NCI-H2196 treated with DMSO at 0.1 percent for 48 hours (cell line): ENCODE results near the gene PNCK.
A peak's percentile ranks its signal among the peaks of the same experiment; 100 is the strongest.
"Not testable (repeated sequence)": the region's sequence is repeated elsewhere in the genome, so short reads cannot be mapped to it uniquely, and the experiment has no call there.

Experiments used
- DNase-seq: peaks from one replicate; lab custom pipeline; 2025; ENCODE audit not compliant: unreplicated experiment; lab: John Stamatoyannopoulos, UW

Gene PNCK

GRCh38 chrX:153673428-153674218 lies at the start of gene PNCK:
Gene PNCK, minus strand, starts transcription at chrX:153673813. Its CDS starts 737 bp downstream, at chrX:153673076.
- no peak for DNase-seq

GRCh38 chrX:153722704-153723350 lies 49.2 kb upstream of the PNCK start:
- no peak for DNase-seq

- DNase-seq: no peak
These were observed 46.1 kb upstream of the PNCK start for GRCh38 chrX:153719701-153720100.

GRCh38 chrX:153719238-153719637 lies 45.6 kb upstream of the PNCK start:
- DNase-seq: no peak

GRCh38 chrX:153717445-153717844 lies 43.8 kb upstream of the PNCK start:
- DNase-seq: no peak

GRCh38 chrX:153714256-153714655 lies 40.6 kb upstream of the PNCK start:
- no peak for DNase-seq

GRCh38 chrX:153709726-153710674 lies 36.4 kb upstream of the PNCK start:
- no peak for DNase-seq

GRCh38 chrX:153708415-153708814 lies 34.8 kb upstream of the PNCK start:
- DNase-seq: peak; percentile 3

GRCh38 chrX:153707406-153707805 lies 33.8 kb upstream of the PNCK start:
- no peak for DNase-seq

DNA sequence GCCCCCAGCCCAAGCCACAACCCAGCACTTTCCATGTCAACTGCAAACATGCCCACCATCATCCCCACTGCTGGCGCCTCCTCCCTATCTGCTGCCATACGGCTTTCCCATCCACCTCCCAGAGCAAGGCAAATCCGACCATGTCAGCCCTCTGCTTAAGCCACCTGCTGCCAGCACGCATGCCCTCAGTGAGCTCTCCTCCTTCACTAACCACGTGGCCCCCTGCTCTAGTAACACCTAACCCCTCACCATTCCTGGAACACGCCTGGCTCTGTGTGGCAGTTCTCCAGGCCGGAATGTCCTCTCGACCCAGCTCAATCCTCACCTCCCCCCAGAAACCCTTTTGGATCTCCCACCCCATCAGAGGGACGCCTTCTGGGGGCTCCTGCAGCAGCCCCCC lies 33.2 kb upstream of the PNCK start:
- DNase-seq: no peak

DNA sequence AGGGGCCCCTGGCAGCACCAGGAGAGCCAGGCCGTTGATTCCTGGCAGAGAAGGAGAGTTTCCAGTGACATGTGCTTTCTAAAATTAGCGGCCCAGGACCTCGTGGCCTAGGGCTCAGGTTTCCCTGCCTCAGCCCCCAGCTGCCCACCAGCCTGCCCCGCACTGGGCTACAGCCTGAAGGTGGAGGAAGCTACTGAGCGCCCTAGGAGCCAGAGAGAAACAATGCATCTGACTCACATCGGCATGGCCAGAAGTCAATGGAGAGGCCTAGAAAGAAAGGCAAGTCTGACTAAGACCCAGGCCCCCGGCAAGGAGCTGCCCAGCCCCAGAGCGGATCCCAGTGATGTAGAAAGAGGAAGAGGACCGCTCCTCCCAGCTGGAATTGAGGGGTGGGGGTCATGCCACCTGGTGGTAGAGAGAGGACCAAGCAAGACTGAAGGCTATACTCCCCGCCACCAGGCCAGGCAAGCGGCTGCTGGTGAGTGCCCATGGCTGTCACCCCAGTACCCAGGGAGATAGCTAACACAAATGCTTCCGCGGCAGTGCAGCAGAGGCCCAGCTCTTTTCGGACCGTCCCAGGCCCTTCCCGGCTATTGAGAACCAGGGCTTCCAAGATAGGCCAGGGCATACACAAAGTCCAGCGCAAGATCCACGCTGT lies 31.9 kb upstream of the PNCK start:
- DNase-seq: not testable (repeated sequence)

- not testable (repeated sequence) for DNase-seq
These were observed 31.2 kb upstream of the PNCK start for GRCh38 chrX:153704631-153705402.

DNA sequence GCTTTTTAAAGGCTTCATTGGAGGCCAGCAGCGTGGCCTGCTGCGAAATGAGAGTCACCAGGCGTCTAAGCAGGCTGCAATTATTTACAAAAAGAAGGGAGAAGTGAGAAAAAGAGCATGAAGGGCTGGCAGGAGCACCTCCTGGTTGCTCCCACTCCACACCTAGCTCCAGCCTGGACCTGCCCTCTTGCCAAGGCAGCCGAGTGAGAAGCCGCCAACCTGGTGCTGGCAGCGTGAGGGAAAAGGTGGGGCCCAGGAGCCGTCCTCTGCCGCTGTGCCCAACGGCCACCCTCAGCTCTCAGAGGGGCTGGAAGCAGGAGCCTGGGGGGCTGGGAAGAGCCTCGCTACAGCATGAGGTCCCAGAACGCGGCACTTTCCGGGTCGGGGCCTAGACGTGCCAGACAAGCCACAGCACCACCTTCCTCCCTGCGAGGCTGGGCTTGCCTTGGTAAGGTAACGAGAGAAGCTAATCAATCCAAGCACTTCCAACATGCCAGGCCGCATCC lies 30.5 kb upstream of the PNCK start:
- no peak for DNase-seq

DNA sequence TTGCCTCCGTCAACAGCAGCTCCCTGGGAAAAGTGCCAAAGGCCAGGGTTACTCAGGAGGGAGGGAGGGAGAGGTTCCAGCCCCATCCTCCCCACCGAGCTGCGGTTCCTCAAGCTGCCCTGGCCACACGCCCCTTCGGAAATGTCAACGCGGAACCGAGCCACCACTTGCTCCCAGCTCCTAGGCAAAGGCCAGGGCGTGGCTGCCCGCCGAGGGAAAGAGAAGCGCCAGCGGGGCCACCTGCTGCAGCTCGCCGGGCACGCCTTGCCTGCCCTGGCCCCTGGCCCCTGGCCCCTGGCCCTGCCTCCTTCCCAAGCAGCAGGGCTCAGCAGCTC lies 29.4 kb upstream of the PNCK start:
- DNase-seq: no peak

DNA sequence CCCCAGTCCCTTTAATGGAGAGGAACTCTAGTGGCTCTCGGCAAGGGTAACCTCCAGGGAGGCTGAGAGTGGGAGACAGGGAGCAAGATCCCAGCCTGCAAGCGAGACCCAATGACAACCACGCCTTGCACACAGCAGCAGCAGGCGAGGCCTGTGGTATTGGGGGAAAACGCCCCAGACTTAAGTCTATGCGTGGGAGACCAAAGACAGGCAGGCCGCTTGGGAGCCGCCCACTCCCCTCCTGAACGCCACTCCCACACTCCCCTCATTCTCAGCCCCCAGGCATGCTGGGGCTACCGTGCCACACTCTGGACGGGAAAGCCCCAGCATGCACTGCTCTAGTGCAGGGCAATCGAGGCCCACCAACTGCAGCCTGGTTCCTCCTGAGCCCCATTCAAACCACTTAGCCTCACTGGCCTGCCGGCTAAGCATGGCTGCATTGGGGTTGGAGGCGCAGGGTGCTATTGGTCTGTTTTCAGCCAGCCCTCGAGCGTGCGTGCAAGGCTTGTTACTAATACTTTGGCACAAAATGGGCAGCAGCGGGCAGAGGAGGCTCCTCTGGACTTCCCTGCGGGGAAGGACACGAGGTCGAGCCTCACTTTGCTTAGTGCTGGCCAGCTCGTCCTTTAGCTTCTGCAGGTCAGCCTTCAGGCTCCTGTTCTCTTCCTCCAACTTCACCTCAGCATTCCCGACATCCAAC lies 28.9 kb upstream of the PNCK start:
- no peak for DNase-seq

GRCh38 chrX:153701706-153702105 lies 28.1 kb upstream of the PNCK start:
- no peak for DNase-seq

- DNase-seq: no peak
These were observed 27.4 kb upstream of the PNCK start for GRCh38 chrX:153700967-153701366.

DNA sequence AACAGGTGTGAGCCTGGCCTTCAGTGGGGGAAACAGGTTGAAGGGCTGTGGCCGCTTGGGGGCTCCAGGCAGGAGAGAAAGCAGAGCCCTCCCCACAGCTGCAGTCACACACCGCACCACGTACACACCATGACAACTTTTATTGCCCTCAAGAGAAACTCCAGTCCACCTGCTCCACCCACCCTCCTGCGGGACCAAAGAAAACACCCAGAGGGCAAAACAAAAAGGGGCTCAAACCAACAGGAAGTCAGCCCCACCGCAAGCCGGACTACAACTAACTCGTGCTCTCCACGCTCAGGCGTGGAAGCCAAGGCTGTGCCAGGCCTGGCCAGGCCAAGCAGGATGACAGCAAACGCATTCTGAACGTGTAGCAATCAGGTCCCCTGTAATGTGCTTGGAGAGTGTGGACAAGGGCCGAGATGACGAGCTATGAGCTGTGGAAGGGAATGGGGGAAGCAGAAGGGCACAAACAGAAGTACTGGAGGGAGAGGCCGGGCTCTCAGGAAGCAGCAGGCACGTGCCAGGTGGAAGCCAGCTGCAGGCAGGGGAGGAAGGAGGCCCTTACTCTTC lies 26.8 kb upstream of the PNCK start:
- DNase-seq: no peak

GRCh38 chrX:153699784-153700371 lies 26.3 kb upstream of the PNCK start:
- not testable (repeated sequence) for DNase-seq
